HPDE6-E6E7 (cell line): ENCODE measurements around the gene INPP5F.
A peak's percentile ranks its signal among the peaks of the same experiment; 100 is the strongest.

ENCODE experiments used
- DNase-seq: peaks from one replicate; pipeline ENCODE4 v3.0.0; 2011; ENCODE audit warnings: missing footprints; ENCODE audit errors: extremely low spot score

Gene INPP5F

DNA sequence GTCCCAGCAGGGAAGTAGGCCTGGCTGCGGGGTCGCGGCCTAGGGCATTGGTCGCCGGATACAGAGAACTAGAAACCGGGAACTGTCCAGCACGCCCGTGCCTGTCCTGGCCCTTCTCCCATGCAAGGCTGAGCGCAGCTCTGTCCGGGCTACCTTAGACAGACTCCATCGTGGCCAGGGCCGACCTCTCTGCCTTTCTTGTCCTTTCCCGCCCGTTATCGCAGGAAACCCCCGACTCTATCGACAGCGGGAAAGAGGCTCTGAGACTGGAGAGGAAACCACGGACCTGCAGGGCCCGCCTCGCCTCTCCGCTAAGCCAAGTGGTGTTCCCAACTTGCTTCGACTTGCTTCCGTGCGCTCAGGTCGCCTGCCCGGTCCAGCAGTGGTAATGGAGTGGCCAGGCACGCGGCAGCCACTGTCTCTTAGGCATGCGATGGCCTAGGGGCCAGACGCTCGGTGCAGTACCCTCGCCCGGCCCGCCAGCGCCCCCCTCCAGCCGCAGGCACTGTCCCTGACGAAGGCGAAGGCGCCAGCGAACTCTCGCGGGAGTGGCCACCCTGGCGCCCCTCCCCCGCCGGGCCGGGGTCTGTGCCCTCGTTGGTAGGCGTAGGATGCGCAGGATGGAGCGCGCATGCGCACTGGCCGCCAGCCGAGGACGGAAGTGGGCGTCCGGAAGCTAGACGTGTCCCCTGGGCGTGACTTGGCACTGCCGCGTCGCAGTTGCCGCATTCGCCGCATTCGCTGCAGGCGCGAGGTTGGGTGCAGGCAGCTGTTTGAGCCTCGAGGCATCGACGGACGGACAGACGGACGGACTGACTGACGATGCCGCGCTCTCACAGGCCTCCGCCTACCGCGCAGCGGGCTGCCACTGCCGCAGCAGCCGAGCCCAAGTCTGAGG, 92.4 kb downstream of the INPP5F start:
- DNase-seq, result peak; percentile 38

DNA sequence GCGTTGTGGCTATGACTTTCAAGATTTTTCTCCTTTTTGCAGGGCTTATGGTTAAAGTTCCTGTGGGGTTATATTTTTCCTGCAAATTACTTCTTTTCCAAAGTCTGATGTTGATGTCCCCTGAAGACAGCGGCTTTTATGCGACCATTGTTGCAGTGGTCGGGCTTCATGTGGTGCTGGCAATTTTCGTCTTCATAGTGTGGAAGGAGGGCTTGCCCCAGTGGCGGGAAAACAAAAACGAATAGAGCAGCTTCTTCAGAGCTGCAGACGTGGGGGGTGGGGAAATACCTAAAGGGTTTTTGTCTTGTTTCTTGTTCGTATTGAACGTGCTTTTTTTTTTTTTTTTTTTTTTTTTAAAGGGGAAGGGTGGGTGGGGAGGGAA, 93.0 kb downstream of the INPP5F start:
- no peak for DNase-seq

DNA sequence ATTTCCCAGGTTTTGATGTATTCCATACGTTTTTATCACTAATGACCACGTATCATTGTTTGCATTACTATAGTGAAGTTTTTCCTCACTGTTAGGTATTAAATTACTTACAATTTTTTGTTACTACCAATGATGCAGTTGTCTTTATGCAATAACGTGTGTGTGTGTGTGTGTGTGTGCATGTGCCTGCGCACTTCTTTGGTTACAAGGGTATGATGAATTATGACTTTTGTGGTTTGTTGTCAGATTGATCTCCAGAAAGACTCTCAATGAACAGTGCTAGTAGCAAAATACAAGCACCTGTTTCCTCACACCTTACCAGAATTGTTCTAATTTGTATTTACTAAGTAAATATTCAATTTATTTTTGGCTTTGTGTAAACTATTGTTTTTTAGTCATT, 95.3 kb downstream of the INPP5F start:
- DNase-seq, result no peak

DNA sequence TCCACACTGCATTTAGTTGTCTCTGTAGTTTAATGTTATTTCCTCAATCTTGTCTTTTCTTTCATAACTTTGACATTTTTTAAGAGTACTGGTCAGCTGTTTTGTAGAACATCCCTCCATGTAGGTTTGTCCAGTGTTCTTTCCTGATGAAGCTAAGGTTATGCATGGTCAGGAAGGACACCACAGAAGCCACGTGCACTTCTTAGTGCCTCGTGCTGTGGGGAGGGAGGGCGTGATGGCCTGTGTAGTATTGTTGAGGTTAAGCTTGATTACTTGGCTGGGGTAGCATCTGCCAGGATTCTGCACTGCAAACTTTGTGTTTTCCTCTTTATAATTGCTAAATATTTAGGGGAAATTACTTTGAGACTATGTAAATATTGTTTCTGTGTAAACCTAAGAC, 98.4 kb downstream of the INPP5F start:
- no peak for DNase-seq

DNA sequence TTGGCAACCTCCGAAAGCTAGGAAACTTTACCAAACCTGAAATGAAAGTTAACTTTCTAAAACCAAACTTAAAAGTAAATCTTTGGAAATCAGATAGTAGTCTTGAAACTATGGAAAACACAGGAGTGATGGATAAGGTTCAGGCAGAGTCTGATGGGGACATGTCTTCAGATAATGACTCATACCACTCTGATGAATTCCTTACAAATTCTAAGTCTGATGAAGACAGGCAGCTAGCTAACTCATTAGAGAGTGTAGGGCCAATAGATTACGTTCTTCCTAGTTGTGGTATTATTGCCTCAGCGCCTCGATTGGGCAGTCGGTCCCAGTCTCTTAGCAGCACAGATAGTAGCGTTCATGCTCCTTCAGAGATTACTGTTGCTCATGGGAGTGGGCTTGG, 100.9 kb downstream of the INPP5F start:
- no peak for DNase-seq

DNA sequence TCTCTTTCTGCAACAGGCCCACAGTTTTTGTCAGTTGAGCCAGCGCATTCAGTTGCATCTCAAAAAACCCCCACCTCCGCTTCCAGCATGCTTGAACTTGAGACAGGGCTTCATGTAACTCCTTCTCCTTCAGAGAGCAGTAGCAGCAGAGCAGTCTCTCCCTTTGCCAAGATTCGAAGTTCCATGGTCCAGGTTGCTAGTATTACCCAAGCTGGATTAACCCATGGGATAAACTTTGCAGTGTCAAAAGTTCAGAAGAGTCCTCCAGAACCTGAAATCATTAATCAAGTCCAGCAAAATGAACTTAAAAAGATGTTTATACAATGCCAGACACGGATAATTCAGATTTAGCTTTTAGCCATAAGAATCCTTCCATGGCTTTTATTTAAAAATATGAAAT, 101.6 kb downstream of the INPP5F start:
- DNase-seq, result no peak

DNA sequence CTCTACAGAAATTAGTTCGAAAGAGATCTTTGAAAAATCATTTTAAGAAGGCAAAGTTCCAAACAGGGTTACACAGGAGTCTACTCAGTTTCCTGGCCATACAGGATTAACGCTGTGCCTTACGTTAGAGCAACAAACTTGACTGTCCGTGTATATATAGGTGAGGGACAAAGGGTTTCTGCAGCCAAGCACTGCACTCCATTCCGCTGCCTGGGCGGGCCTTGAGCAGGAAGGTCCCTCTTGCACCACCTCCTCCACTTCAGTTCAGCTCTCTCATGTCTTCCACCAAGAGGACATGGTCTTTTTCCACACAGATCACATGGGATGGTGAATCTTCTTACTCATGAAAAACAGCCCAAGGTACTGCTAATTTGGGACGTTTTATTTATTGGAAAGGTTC, 103.6 kb downstream of the INPP5F start:
- no peak for DNase-seq

DNA sequence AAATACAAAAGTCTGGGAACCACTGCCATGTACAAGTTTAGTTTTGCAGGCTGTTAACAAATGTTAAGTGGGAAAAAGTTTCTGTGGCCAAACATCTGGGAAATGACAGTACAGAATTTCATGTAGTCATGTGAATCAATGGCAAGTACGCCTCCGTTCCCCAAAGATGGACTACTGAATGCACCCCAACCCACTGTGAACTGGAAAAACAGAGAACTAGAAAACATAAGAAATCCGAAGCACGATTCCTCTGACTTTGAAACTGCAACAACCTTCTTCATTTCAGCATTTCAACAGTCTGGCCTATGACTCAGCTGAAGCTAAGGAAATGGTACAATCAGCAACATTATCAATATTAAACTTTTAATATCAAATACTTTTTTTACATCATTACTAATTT, 105.0 kb downstream of the INPP5F start:
- no peak for DNase-seq

DNA sequence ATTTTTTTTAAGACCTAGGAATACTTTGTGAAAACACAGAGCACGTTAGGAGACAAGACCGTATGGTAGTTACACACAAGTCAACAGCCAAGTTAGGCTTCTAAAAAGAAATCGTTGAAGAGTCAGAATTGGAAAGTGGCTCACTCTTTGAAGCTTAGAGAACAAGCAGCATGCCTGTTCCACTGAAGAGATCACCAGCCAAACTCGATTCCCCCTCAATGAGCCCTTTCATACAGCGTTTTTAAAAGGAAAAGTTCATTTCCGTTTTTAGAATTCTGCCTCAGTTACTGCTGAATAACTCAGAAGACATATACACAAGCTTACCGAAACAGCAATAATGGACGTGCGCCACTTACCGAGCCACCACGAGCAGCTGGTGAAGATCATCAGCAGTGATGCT, 105.8 kb downstream of the INPP5F start:
- no peak for DNase-seq

DNA sequence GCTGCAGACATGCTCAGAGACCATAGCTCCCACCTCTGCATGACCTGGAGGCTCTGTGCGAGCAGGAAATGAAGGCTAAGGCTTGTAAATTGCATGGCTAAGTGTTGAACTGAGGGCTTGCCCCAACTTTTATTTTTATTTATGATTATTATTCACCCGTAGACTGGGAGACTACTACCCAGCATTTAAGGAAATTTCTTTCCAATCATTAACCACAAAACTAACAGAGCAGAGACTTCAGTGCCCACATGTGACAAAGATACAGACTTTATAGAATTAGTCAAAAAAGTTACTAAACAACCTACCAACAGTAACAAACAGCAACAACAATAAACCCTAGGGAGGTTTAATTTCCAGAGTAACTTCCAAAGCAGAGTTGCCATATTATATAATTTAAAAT, 107.1 kb downstream of the INPP5F start:
- DNase-seq, result no peak

DNA sequence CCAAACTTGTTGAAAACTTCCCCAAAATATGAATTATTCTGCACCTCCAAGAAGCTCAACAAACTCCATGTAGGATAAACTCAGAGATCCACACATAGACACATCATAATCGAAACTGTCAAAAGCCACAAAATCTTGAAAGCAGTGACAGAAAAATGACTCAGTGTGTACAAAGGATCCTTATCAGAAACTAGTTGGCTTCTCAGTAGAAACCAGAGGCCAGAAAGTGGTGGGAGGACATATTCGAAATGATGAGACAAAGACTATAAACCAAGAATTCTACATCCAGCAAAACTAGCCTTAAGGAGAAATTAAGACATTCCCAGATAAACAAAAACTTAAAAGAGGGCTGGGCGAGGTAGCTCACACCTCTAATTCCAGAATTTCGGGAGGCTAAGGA, 108.3 kb downstream of the INPP5F start:
- DNase-seq, result no peak

DNA sequence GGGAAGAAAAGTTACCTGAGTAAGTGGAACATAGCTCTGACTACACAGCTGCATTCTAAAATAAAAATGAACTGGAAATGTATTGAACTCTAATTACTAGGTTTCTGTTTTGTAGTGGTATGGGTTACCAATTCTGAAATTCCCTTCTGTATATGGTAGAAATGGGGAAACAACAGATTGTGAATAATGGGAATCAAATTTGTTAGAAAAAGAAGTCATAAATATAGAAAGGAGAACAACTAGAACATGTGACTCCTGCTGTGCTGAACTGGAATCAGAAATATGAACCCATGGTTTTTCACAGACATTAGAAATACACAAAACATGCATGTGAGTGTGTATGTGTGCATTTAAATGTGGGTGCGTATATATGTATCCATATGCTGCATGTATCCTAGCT, 119.8 kb downstream of the INPP5F start:
- no peak for DNase-seq

DNA sequence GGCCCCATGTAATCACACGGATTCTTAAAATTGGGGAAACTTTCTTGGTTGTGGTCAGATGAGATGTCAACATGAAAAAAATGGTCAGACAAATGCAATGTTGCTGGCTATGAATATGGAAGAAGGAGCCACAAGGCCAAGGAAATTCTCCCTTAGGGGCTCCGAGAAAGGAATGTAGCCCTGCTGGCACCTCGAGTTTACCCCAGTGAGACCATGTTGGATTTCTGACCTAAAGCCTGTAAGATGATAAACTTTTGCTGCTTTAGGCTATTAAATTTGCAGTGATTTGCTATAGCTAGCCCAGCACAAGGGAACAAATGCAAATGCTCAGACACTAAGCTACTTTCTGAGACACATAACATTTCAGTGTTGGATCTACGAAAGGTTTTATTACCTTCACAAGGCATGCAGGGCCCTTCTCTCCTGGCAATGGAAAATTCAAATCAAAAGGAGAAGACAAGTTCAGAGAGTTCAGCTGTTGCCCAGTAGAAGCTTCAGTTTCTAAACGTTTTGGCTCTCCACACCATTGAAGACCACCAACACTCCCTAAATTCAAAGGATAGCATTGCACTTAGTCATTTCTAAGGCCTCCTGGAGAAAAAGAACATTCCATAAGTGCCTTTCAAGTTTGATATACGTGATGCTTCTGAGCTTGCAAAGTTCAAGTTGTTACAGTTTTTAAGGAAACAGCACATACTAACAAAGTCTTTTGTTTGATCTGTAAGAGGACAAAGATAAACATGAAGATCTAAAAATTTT, 123.4 kb downstream of the INPP5F start:
- no peak for DNase-seq

DNA sequence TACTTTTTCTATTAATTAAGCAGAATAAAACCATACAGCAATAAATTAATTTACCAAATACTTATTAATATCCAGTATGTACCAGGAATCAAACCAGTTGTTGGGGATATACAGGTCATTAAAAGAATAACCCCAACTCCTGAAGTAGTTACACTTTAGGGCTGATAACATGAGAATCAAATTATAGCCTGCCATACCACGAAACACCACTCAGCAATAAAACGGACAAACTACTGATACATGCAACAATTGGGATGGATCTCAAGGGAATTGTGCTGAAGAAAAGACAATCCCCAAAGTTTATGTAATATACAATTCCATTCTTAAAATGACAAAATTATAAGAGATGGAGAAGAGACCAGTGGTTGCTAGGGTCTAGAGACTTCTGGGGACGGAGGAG, 124.1 kb downstream of the INPP5F start:
- DNase-seq, result no peak

DNA sequence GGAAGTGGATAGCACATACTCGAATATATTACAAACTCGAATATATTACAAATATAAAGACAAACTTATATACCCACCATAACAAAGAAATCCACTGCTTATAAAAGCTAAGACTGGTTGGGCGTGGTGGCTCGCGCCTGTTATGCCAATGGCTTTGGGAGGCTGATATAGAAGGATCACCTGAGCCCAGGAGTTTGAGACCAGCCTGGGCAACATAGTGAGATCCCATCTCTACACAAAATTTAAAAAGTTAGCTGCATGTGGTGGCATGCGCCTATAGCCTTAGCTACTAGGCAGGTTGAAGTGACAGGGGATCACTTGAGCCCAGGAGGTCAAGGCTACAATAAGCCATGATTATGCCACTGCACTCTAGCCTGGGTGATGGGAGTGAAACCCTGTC, 126.4 kb downstream of the INPP5F start:
- DNase-seq, result no peak

DNA sequence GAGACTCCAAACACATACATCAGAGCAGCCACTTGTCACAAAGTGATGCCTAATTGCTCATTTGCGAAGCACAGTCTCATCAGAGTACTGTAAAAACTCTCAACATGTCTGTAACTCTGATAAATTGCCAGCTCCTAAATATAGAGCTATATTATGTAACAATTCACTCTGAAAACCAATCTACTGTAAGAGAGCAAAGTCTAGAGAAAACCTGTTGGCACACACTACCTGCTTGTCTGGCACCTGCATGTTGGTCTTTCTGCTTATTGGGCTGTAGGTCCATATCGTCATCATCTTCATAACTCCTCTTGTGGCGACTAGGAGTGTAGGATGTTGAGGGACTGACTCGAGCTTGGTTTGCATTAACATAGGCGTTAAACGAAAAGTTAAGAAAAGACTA, 127.0 kb downstream of the INPP5F start:
- DNase-seq, result no peak

DNA sequence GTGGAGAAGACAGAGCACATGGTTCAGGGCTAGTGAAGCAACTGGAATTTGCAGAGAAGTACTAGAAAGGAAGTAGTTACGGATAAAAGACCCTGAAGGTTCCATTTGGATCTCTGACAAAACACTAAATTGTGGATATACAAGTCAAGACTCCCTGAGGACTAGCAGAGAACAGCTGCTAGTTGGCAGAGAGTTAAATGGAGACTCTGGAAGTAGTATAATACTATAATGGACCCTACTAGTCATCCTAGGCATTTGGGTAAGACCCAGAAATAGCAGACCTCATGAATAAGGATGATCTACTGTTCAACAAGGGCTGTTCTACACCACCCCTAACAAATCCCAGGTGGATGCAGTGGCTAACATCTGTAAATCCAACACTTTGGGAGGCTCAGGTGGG, 127.7 kb downstream of the INPP5F start:
- no peak for DNase-seq

DNA sequence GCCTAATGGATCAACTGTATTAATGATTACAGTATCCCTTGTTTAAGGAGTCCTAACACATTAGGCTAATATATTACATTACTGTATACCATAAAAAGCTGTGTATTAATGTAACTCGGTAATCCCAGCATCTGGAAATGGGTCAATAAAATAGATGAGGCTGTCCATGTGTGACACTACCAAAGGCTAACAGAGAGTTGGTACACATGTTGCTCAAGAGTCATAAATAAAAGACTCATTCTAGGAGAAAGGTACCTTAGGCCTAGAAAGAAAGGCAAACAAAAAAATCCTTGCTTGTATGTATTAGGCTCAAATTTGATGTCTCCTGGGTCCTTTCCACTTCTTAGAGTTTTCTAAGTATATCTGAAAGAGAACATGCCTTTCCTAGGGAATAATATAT, 132.2 kb downstream of the INPP5F start:
- no peak for DNase-seq

DNA sequence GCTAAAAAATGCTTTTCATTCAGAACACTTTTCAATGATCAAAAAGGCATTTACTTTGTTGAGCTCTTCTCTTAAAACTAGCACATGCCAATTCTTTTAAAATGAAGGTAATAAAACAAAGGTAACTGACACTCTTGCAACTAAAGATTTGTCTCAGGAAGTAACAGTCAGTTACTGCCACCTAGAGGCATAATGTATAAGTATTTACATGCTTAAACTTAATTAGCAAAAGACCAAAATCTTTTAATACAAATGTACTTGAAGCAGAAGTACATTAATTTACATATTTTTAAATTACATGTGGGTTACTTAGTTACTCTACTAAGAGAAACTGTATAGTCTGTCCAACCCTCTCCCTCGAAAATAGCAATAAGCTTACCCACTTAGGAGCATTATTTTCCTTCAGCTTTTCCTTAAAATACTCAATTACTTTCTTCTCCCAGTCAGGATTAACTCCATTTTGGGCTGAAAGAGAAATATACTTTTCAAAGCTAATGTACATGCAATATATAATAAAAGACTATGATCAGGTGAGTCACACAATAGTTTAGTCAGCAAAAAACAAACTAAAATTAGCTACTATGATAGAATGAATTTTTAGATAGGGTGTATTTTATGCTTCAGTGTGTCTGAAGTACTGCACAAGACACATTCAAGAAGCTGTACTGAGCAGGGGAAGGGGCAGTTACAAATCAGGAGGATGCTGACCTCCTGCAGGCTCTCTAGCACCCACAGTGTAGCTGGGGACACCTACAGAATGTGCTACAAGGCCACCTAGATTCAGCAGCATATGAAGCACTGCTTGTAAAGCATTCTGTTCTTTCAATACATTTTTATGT, 133.8 kb downstream of the INPP5F start:
- no peak for DNase-seq

DNA sequence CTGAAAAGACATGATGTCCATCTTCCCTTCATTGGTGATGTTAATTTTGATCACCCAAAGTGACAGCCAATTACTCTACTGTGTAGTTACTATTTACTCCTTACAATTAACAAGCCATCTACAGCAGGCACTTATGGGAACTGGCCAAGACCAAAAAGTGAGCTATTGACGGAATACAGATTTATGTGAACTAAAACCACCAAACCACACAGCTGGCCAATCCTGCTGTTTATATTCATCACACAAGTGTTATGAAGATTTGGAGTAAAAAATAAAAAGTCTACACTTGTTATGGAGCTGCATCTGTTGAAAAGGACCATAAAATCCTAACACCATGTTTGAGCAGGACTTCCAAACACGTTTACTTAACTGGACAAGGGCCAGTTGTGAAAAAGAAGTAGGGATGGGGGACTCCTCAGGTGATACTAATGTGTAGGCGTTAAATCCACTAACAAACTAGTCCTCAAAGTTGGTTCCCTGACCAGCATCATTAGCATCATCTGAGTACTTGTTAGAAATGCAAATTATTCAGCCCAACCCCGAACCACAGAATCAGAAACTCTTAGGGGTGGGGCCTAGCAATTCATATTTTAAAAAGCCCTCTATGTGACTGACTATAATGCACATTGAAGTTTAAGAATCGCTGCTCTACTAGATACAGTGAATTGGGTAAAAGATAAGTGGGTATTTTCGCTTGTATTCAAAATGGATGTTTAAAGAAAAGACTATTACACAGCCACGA, 135.2 kb downstream of the INPP5F start:
- DNase-seq, result no peak

DNA sequence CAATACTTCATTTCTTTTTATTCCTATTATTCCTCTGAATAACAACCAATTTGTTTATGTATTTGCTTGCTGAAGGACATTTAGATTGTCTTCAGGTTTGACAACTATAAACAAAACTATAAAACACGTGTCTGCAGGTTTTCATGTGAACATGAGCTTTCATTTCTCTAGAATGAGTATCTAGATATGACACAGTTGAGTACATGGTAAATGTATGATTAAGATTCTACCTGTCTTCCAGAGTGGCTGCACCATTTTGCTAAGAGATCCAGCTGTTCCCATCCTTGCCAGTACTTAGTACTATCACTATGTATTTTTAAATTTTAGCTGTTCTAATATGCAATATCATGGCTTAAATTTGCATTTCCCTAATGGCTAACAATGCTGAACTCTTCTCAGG, 136.7 kb downstream of the INPP5F start:
- no peak for DNase-seq
